Testis (tissue), 3 donors: Measurements from ENCODE around the gene SLC25A12. TPM values are rescaled to one million over a fixed set of nuclear protein-coding genes. Genes with fewer than 3 reads are reported as not detected.
"Not testable (repeated sequence)": the region's sequence is repeated elsewhere in the genome, so short reads cannot be mapped to it uniquely, and the experiment has no call there.

ENCODE experiments used
- DNase-seq: peaks from one replicate; pipeline ENCODE4 v3.0.0-alpha.2; 2019
- H3K27ac ChIP-seq, 2 donors: fragments of 200-600 bp; sonication (generic); one replicate each; pipeline ENCODE4 v1.5.1; 2019
- H3K27me3 ChIP-seq: fragments of 200-600 bp; sonication (generic); one replicate; pipeline ENCODE4 v1.5.1; 2019
- H3K36me3 ChIP-seq: fragments of 200-600 bp; sonication (generic); one replicate; pipeline ENCODE4 v1.5.1; 2017; ENCODE audit warnings: low read depth; ENCODE audit errors: missing control alignments
- H3K4me1 ChIP-seq: fragments of 200-600 bp; sonication (generic); one replicate; pipeline ENCODE4 v1.5.1; 2019
- H3K4me3 ChIP-seq, 2 donors: fragments of 200-600 bp; sonication (generic); one replicate each; pipeline ENCODE4 v1.5.1; 2017 to 2019
- H3K9me3 ChIP-seq: fragments of 200-600 bp; sonication (generic); one replicate; pipeline ENCODE4 v1.5.1; 2017
- CTCF ChIP-seq, 3 experiments: fragments of 450-650 bp in 2 of 3; fragments of 200-600 bp in 1 of 3; sonication (generic) in 1 of 3; IDR thresholded peaks; one replicate each; pipeline ENCODE4 v1.5.1; 2016 to 2019; ENCODE audit warnings: antibody characterized with exemption in 3 of 3, mild to moderate bottlenecking in 2 of 3, moderate library complexity in 1 of 3
- POLR2A ChIP-seq: fragments of 450-650 bp; IDR thresholded peaks from one replicate; pipeline ENCODE4 v1.6.1; 2017; ENCODE audit warnings: antibody characterized with exemption, mild to moderate bottlenecking, moderate library complexity
- WGBS, 2 donors: methylation state at CpG; one replicate each; pipeline ENCODE4 v1.1.5; 2018; 5-methylcytosine and 5-hydroxymethylcytosine counted together
- intact Hi-C: fragments of 100-400 bp; cut with DNase I; formaldehyde crosslinking; loops from one replicate; pipeline ENCODE4 v1.15.1; 2023; ENCODE audit warnings: low total_unique reads
- polyA plus RNA-seq: library from polyadenylated mRNA; stranded (reverse); fragments of 350-450 nt; fragmentation: Illumina TruSeq; extraction: RNeasy Lipid Tissue Mini Kit (QIAGEN cat#74804); gene quantifications from one replicate; pipeline ENCODE4 v1.2.3, GENCODE V29; 2014; ENCODE audit warnings: low read depth, low replicate concordance; ENCODE audit not compliant: insufficient read depth
- total RNA-seq, 2 donors: library from RNA; depleted of rRNA; stranded (reverse); fragments of >200 nt; gene quantifications; one replicate each; pipeline ENCODE4 v1.2.3, GENCODE V29; 2016

Gene SLC25A12
- total and polyA plus RNA-seq, 3 donors from 2014 or later = 16.7 to 27.4 (median 25.0) TPM

GRCh38 chr2:171778515-171778914, 115.5 kb downstream of the SLC25A12 start:
- DNase-seq = no peak
- no peak for TF ChIP-seq CTCF (IDR thresholded peaks at IDR 0.05)
- no peak for TF ChIP-seq POLR2A
- WGBS, 2 donors = 85 to 92% methylated on average over 3 of the region's 3 CpGs
- Histone ChIP-seq H3K36me3 (no peaks in the 10 kb centered on the region), H3K4me1 (no peaks in the 10 kb centered on the region), H3K27ac (no peak overlapping the region), H3K27me3 (no peaks in the 10 kb centered on the region), H3K4me3 (no peak overlapping the region), H3K9me3 (no peaks in the 10 kb centered on the region)
- intact Hi-C loops = no loop called here

GRCh38 chr2:171774581-171774980, 119.5 kb downstream of the SLC25A12 start:
- DNase-seq, H3K4me3 ChIP-seq, H3K27ac ChIP-seq, intact Hi-C loops, H3K36me3 ChIP-seq, H3K9me3 ChIP-seq, H3K27me3 ChIP-seq, H3K4me1 ChIP-seq: not testable (repeated sequence)
- 84 to 95% methylated on average over 12 to 18 of the region's 35 CpGs for WGBS, 2 donors

GRCh38 chr2:171772373-171772772, 121.7 kb downstream of the SLC25A12 start:
- no peaks in the 10 kb centered on the region for H3K27me3 ChIP-seq
- no peak for TF ChIP-seq CTCF (IDR thresholded peaks at IDR 0.05)
- no peak for TF ChIP-seq POLR2A
- H3K36me3 ChIP-seq = no peaks in the 10 kb centered on the region
- H3K4me3 ChIP-seq = no peak overlapping the region
- H3K9me3 ChIP-seq = no peaks in the 10 kb centered on the region
- H3K27ac ChIP-seq = no peak overlapping the region
- 89 to 92% methylated on average over 5 of the region's 5 CpGs for WGBS, 2 donors
- H3K4me1 ChIP-seq = no peaks in the 10 kb centered on the region
- intact Hi-C loops = no loop called here
- DNase-seq = no peak

- Histone ChIP-seq H3K4me3 (no peak overlapping the region), H3K4me1 (no peaks in the 10 kb centered on the region), H3K36me3 (no peaks in the 10 kb centered on the region), H3K27ac (no peak overlapping the region), H3K27me3 (no peaks in the 10 kb centered on the region), H3K9me3 (no peaks in the 10 kb centered on the region)
- TF ChIP-seq POLR2A (no peak), CTCF (IDR thresholded peaks at IDR 0.05) (no peak)
- intact Hi-C loops = no loop called here
- DNase-seq = no peak
Observed at GRCh38 chr2:171771463-171771862, 122.6 kb downstream of the SLC25A12 start.

GRCh38 chr2:171763602-171764001, 130.4 kb downstream of the SLC25A12 start:
- intact Hi-C loops = no loop called here
- no peak for DNase-seq
- H3K27ac ChIP-seq = no peak overlapping the region
- no peaks in the 10 kb centered on the region for H3K9me3 ChIP-seq
- WGBS, 2 donors = 72 to 81% methylated on average over 3 of the region's 3 CpGs
- H3K27me3 ChIP-seq = no peaks in the 10 kb centered on the region
- H3K36me3 ChIP-seq = no peaks in the 10 kb centered on the region
- TF ChIP-seq POLR2A (no peak), CTCF (IDR thresholded peaks at IDR 0.05) (no peak)
- no peaks in the 10 kb centered on the region for H3K4me1 ChIP-seq
- H3K4me3 ChIP-seq = no peak overlapping the region
